Neutrophil (primary cell): Measurements from ENCODE around the gene WDR77.
A peak's percentile ranks its signal among the peaks of the same experiment; 100 is the strongest.

Experiments
- H3K27ac ChIP-seq: fragments of 200-600 bp; sonication (generic); 2 replicates; pipeline ENCODE4 v1.5.1; 2016; ENCODE audit warnings: mild to moderate bottlenecking, moderate library complexity
- H3K27me3 ChIP-seq: fragments of 200-600 bp; sonication (generic); 2 replicates; pipeline ENCODE4 v1.6.0; 2016; ENCODE audit warnings: mild to moderate bottlenecking
- H3K36me3 ChIP-seq: fragments of 200-600 bp; sonication (generic); 2 replicates; pipeline ENCODE4 v1.5.1; 2017
- H3K4me1 ChIP-seq, 2 experiments: fragments of 200-600 bp in 1 of 2; sonication (generic) in 1 of 2; 1 replicate in 1 of 2; 2 replicates in 1 of 2; pipeline versions ENCODE4 v1.5.1 to v1.6.1; 2013 to 2016; ENCODE audit warnings: low read depth in 1 of 2, low read length in 1 of 2, mild to moderate bottlenecking in 1 of 2, moderate library complexity in 1 of 2; ENCODE audit not compliant: control insufficient read depth in 1 of 2, insufficient read depth in 1 of 2
- H3K4me3 ChIP-seq, 2 experiments: fragments of 200-600 bp in 1 of 2; sonication (generic) in 1 of 2; 1 replicate in 1 of 2; 2 replicates in 1 of 2; pipeline ENCODE4 v1.5.1; 2013 to 2016; ENCODE audit warnings: low read depth in 1 of 2, low read length in 1 of 2, mild to moderate bottlenecking in 1 of 2, moderate library complexity in 1 of 2
- H3K9me3 ChIP-seq: fragments of 200-600 bp; sonication (generic); 2 replicates; pipeline ENCODE4 v1.5.1; 2016
- TF ChIP-seq, protein P1 (sequence below): fragments of 200-600 bp; sonication (generic); IDR thresholded peaks from 2 replicates; pipeline ENCODE4 v1.5.1; 2016; ENCODE audit warnings: antibody characterized with exemption

Gene WDR77

DNA sequence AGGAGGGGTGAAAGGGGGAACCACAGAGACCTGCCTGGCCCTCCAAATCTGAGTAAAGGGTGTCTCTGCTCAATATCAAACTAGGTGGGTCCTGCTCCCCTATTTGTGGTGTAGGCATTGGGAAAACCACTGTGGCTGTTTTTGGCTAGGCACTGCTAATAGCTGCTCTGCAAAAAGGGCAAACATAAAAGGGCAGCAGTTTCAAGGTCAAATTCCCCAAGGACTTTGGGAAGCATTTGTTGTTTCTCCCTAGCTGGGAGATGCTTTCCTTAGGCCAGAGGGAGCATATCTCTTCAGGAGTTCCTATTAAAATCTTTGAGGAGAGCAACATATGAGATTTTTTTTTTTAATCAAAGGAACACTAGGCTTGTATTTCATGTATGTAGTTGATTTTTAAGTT lies 27.2 kb upstream of the WDR77 start:
- Histone ChIP-seq H3K4me1 (peaks cover 77 to 88% of the 10 kb centered on the region in 2 experiments), H3K9me3 (no peaks in the 10 kb centered on the region), H3K4me3 (peak overlapping the region; percentile 9 to 78), H3K27me3 (no peaks in the 10 kb centered on the region), H3K27ac (peak overlapping the region; percentile 97), H3K36me3 (peaks cover 5% of the 10 kb centered on the region)
- TF ChIP-seq, protein P1, sequence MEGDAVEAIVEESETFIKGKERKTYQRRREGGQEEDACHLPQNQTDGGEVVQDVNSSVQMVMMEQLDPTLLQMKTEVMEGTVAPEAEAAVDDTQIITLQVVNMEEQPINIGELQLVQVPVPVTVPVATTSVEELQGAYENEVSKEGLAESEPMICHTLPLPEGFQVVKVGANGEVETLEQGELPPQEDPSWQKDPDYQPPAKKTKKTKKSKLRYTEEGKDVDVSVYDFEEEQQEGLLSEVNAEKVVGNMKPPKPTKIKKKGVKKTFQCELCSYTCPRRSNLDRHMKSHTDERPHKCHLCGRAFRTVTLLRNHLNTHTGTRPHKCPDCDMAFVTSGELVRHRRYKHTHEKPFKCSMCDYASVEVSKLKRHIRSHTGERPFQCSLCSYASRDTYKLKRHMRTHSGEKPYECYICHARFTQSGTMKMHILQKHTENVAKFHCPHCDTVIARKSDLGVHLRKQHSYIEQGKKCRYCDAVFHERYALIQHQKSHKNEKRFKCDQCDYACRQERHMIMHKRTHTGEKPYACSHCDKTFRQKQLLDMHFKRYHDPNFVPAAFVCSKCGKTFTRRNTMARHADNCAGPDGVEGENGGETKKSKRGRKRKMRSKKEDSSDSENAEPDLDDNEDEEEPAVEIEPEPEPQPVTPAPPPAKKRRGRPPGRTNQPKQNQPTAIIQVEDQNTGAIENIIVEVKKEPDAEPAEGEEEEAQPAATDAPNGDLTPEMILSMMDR, result no peak

DNA sequence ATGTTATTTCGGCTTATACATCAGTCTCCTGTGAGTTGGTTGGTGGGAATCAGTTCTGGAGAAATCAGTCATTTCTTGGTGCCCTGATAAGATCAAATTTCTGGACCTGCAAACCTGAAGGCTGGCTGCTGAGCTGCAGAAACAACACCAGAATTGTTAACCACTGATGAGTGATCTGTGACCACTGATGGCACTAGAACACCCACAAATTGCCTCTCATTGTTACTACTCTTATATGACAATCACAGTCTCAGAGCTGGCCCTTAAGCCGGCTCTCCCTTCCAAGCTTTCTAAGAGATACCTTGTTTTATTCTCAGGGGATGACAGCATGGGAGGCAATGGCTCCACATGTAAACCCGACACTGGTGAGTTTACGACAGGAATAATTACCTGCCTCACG lies 26.6 kb upstream of the WDR77 start:
- H3K27ac ChIP-seq, result peak overlapping the region; percentile 97
- peaks cover 77 to 87% of the 10 kb centered on the region in 2 experiments for H3K4me1 ChIP-seq
- no peaks in the 10 kb centered on the region for H3K9me3 ChIP-seq
- H3K4me3 ChIP-seq, result peak overlapping the region; percentile 61 to 78
- H3K36me3 ChIP-seq, result peaks cover 5% of the 10 kb centered on the region
- TF ChIP-seq, protein P1, result no peak
- no peaks in the 10 kb centered on the region for H3K27me3 ChIP-seq

DNA sequence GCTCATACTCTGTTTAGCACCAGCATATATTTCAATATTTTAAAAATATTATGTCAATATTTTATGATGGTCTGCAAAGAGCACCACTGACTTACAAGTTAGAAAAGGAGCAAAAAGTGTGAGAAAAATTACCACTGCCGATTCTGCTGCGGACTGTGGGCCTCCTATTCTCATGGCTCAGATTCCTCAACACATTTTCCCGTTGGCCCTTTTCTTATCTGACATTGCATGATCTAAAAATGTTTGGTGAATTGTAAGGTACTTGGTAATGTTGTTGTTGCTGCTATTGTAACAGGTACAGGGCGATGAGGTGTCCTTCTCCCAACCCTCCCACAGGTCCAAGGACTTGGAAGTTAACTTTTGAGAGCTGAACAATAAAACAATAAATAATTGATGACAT lies 25.5 kb upstream of the WDR77 start:
- Histone ChIP-seq H3K4me3 (peak overlapping the region; percentile 61 to 78), H3K4me1 (peaks cover 78 to 87% of the 10 kb centered on the region in 2 experiments), H3K27me3 (no peaks in the 10 kb centered on the region), H3K27ac (peak overlapping the region; percentile 97), H3K36me3 (peaks cover 5% of the 10 kb centered on the region), H3K9me3 (no peaks in the 10 kb centered on the region)
- TF ChIP-seq, protein P1, result no peak

DNA sequence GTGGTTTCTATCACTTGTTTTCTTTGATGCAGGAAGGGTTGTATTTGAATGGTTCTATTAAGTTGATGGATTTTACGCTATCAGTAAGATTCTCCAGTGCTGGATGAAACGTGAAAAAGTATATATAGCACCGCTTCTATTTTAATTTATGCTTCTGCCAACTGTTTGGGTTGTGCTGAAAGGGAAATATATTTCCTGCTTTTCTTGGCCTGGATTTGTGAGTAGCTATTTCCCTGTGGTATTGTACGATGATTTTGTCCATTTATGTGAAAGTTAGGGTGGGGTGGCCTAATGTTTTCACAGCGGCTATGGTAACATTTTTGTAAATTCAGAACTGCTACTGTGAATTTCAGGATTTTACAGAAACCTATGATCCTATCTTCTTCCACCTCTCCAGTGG lies 25.1 kb upstream of the WDR77 start:
- Histone ChIP-seq H3K36me3 (peaks cover 5% of the 10 kb centered on the region), H3K4me1 (peaks cover 81 to 87% of the 10 kb centered on the region in 2 experiments), H3K9me3 (no peaks in the 10 kb centered on the region), H3K27ac (peak overlapping the region; percentile 97), H3K4me3 (peak overlapping the region; percentile 61 to 78), H3K27me3 (no peaks in the 10 kb centered on the region)
- TF ChIP-seq, protein P1, result no peak

DNA sequence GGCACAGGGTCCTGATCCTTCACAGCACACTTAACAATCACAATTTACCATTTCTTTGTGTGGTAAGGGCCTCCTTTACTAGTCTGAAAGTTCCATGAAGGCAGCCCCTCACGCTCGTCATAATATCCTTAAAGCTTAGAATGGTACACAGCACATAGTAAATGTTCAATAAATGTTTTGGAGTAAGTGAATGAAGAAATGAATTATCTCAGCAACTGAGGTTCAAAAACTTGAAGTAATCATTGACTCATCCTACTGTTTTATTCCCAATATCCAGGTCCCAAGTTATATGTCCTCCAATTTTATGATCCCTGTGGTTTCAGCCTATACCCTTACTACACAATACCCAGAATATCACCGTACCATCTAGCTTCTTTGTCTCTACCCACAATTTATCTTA lies 22.5 kb upstream of the WDR77 start:
- Histone ChIP-seq H3K27me3 (no peaks in the 10 kb centered on the region), H3K27ac (peak overlapping the region; percentile 97), H3K4me1 (peaks cover 70 to 72% of the 10 kb centered on the region in 2 experiments), H3K9me3 (no peaks in the 10 kb centered on the region), H3K4me3 (peak overlapping the region; percentile 35 to 51), H3K36me3 (no peaks in the 10 kb centered on the region)
- TF ChIP-seq, protein P1, result no peak

DNA sequence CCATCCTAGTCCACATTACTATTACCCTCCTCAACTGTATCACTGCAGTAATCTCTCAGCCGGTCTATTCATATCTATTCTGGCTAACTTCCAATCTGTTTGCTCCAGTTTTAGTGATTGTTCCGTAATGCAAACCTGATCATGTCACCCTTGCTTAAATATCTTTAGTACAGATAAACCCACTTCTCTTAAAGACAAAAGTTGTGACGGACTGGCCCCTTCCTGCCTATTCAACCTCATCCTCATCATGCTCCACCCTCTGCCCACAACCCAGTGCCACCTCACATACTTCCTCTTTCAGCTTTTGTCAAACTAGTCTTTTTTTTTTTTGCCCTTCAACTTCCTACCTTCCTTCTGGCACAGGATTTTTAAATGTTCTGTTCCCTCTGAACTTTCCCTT lies 22.0 kb upstream of the WDR77 start:
- Histone ChIP-seq H3K27me3 (no peaks in the 10 kb centered on the region), H3K4me1 (peaks cover 65 to 67% of the 10 kb centered on the region in 2 experiments), H3K27ac (peak overlapping the region; percentile 97), H3K4me3 (peak overlapping the region; percentile 35 to 51), H3K36me3 (no peaks in the 10 kb centered on the region), H3K9me3 (no peaks in the 10 kb centered on the region)
- TF ChIP-seq, protein P1, result no peak
